Keratinocyte (primary cell): ENCODE results near the gene GGTLC2. TPM values are rescaled to one million over a fixed set of nuclear protein-coding genes. Genes with fewer than 3 reads are reported as not detected.

Experiments
- DNase-seq: peaks from one replicate; pipeline ENCODE4 v3.0.0-alpha.2; 2011; ENCODE audit warnings: low read depth, missing footprints, low spot score
- FAIRE-seq: peaks from 2 replicates; lab custom pipeline; 2011; peaks lifted over from hg19 to GRCh38; lab: Jason Lieb, UNC
- H2AFZ ChIP-seq: 2 replicates; pipeline ENCODE4 v1.6.0; 2012; ENCODE audit warnings: low read length, control low read depth, inconsistent platforms; ENCODE audit not compliant: control insufficient read depth
- H3K27ac ChIP-seq: 2 replicates; pipeline ENCODE4 v1.5.1; 2011; ENCODE audit warnings: low read length; ENCODE audit not compliant: control insufficient read depth, insufficient read depth
- H3K27me3 ChIP-seq: 3 replicates; pipeline ENCODE4 v1.6.0; 2011; ENCODE audit warnings: low read length; ENCODE audit not compliant: control insufficient read depth, insufficient read depth; ENCODE audit errors: extremely low read depth
- H3K36me3 ChIP-seq, 2 experiments: 2 replicates in 1 of 2; 3 replicates in 1 of 2; pipeline ENCODE4 v1.5.1; 2011; ENCODE audit warnings: low read length in 2 of 2, mild to moderate bottlenecking in 1 of 2; ENCODE audit not compliant: control insufficient read depth in 2 of 2, insufficient read depth in 2 of 2; ENCODE audit errors: extremely low read depth in 1 of 2
- H3K4me1 ChIP-seq: 3 replicates; pipeline ENCODE4 v1.5.1; 2011; ENCODE audit warnings: low read length; ENCODE audit not compliant: control insufficient read depth, insufficient read depth; ENCODE audit errors: extremely low read depth
- H3K4me2 ChIP-seq: 3 replicates; pipeline ENCODE4 v1.6.0; 2011; ENCODE audit warnings: low read depth, low read length; ENCODE audit not compliant: control insufficient read depth, insufficient read depth; ENCODE audit errors: extremely low read depth
- H3K4me3 ChIP-seq, 3 experiments: fragments of 200-600 bp in 1 of 3; sonication (generic) in 1 of 3; 2 replicates in 2 of 3; 3 replicates in 1 of 3; pipeline ENCODE4 v1.5.1; 2011 to 2016; ENCODE audit warnings: low read length in 3 of 3, mild to moderate bottlenecking in 3 of 3, control low read depth in 2 of 3, inconsistent platforms in 1 of 3, low read depth in 1 of 3, mixed read lengths in 1 of 3, mixed run types in 1 of 3, moderate library complexity in 1 of 3; ENCODE audit not compliant: control insufficient read depth in 2 of 3, insufficient read depth in 2 of 3; ENCODE audit errors: extremely low read depth in 1 of 3
- H3K79me2 ChIP-seq: 2 replicates; pipeline ENCODE4 v1.6.0; 2012; ENCODE audit warnings: low read length; ENCODE audit not compliant: control insufficient read depth, insufficient read depth
- H3K9ac ChIP-seq: 3 replicates; pipeline ENCODE4 v1.6.0; 2011; ENCODE audit warnings: low read length; ENCODE audit not compliant: control insufficient read depth, insufficient read depth; ENCODE audit errors: extremely low read depth
- H3K9me1 ChIP-seq: 3 replicates; pipeline ENCODE4 v1.6.0; 2011; ENCODE audit warnings: low read length; ENCODE audit not compliant: control insufficient read depth, insufficient read depth; ENCODE audit errors: extremely low read depth
- H3K9me3 ChIP-seq: 2 replicates; pipeline ENCODE4 v1.5.1; 2012; ENCODE audit warnings: low read depth, low read length; ENCODE audit not compliant: control insufficient read depth
- H4K20me1 ChIP-seq: 3 replicates; pipeline ENCODE4 v1.6.0; 2011; ENCODE audit warnings: low read length; ENCODE audit not compliant: control insufficient read depth, insufficient read depth; ENCODE audit errors: extremely low read depth
- CTCF ChIP-seq, 3 experiments: IDR thresholded peaks in 1 of 3; conservative IDR thresholded peaks in 1 of 3; optimal IDR thresholded peaks in 1 of 3; 2 replicates in 2 of 3; 3 replicates in 1 of 3; pipeline versions ENCODE3 to v1.5.1; 2011; ENCODE audit warnings: low read length in 3 of 3, mild to moderate bottlenecking in 3 of 3, moderate library complexity in 2 of 3, control low read depth in 1 of 3, inconsistent platforms in 1 of 3; ENCODE audit not compliant: insufficient read depth in 2 of 3; ENCODE audit errors: extremely low read depth in 1 of 3
- EZH2 ChIP-seq: IDR thresholded peaks from one replicate; pipeline ENCODE4 v1.6.1; 2012; ENCODE audit warnings: inconsistent platforms, mild to moderate bottlenecking, low read length, moderate library complexity
- dilution Hi-C: fragments of 300-500 bp; cut with MboI; formaldehyde crosslinking; loops from one replicate; pipeline ENCODE4 v1.7.0; 2020; ENCODE audit warnings: low sequenced_read_pairs; ENCODE audit not compliant: extremely low pct_ligation_motif_present
- polyA plus RNA-seq, 5 experiments: library from polyadenylated mRNA; depleted of rRNA in 3 of 5; stranded (reverse) in 3 of 5; stranded (forward) in 1 of 5; unstranded in 1 of 5; fragments of >200 nt; gene quantifications; 1 replicate in 1 of 5; 2 replicates in 3 of 5; 3 replicates in 1 of 5; pipeline versions ENCODE4 v1.2.1 to v1.2.3, GENCODE V29; 2011 to 2012; ENCODE audit warnings: missing spikeins in 2 of 5, low read depth in 1 of 5, low replicate concordance in 1 of 5

Gene GGTLC2
- polyA plus RNA-seq, 1 donor (not counting 4 experiments of a cell fraction or from before 2014, with no cell fraction given) = not detected

- Histone ChIP-seq H3K27me3 (no peaks in the 10 kb centered on the region), H3K9me3 (no peaks in the 10 kb centered on the region), H2AFZ (no peak overlapping the region), H3K36me3 (no peaks in the 10 kb centered on the region), H3K79me2 (no peaks in the 10 kb centered on the region), H3K27ac (no peak overlapping the region), H4K20me1 (no peaks in the 10 kb centered on the region), H3K4me2 (no peak overlapping the region), H3K9ac (no peak overlapping the region), H3K9me1 (no peaks in the 10 kb centered on the region), H3K4me3 (no peak overlapping the region), H3K4me1 (no peaks in the 10 kb centered on the region)
- TF ChIP-seq EZH2 (no peak), CTCF (optimal IDR thresholded peaks at IDR 0.05 in 1 of 3, IDR thresholded peaks at IDR 0.05 in 1 of 3, conservative IDR thresholded peaks at IDR 0.05 in 1 of 3; ENCODE audit: extremely low read depth in 1 of 3, insufficient read depth in 2 of 3, low read length in 3 of 3) (no peak)
- FAIRE-seq (no peak), DNase-seq (no peak)
- dilution Hi-C loops = no loop called here
These were observed 30.3 kb upstream of the GGTLC2 start for GRCh38 chr22:22614065-22614464.

GRCh38 chr22:22616636-22617035 is 27.8 kb upstream of the GGTLC2 start:
- DNase-seq (no peak), FAIRE-seq (no peak)
- no peak overlapping the region for H3K4me3 ChIP-seq
- H3K4me1 ChIP-seq = no peaks in the 10 kb centered on the region
- TF ChIP-seq EZH2 (no peak), CTCF (optimal IDR thresholded peaks at IDR 0.05 in 1 of 3, IDR thresholded peaks at IDR 0.05 in 1 of 3, conservative IDR thresholded peaks at IDR 0.05 in 1 of 3; ENCODE audit: extremely low read depth in 1 of 3, insufficient read depth in 2 of 3, low read length in 3 of 3) (no peak)
- dilution Hi-C loops = no loop called here
- no peaks in the 10 kb centered on the region for H3K79me2 ChIP-seq
- no peaks in the 10 kb centered on the region for H4K20me1 ChIP-seq
- H3K9me1 ChIP-seq = no peaks in the 10 kb centered on the region
- H3K27ac ChIP-seq = no peak overlapping the region
- H3K9ac ChIP-seq = no peak overlapping the region
- peaks cover 3% of the 10 kb centered on the region for H3K27me3 ChIP-seq
- no peaks in the 10 kb centered on the region for H3K36me3 ChIP-seq
- no peaks in the 10 kb centered on the region for H3K9me3 ChIP-seq
- H2AFZ ChIP-seq = no peak overlapping the region
- H3K4me2 ChIP-seq = no peak overlapping the region
